HG03442 (cell line): ENCODE measurements around the gene IER3IP1.
A peak's percentile ranks its signal among the peaks of the same experiment; 100 is the strongest.
"Not testable (repeated sequence)": the region's sequence is repeated elsewhere in the genome, so short reads cannot be mapped to it uniquely, and the experiment has no call there.

Source experiments
- ATAC-seq: cut with Tn5 transposase; IDR thresholded peaks from one replicate; pipeline ENCODE4 v1.9.1; 2021; ENCODE audit warnings: mild to moderate bottlenecking, moderate library complexity; ENCODE audit not compliant: unreplicated experiment

Gene IER3IP1

DNA sequence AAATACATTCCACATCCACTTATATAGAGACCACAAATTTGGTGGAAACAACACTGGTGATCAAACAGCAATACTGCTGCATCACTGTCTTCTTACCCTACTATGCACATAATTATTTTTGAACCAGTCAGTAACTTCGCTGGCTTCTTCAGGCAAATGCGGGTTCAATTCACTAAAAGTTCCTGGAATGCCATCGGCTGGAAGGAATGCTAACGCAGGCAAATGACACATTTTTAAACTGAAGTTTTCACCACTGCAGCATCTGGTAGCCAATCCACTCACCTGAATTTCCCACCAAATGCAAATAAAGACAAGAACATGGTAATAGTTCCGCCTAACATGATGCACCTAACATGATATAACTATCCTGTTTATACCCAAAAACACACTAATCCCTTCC is 15.9 kb downstream of the IER3IP1 start:
- no peak for ATAC-seq

DNA sequence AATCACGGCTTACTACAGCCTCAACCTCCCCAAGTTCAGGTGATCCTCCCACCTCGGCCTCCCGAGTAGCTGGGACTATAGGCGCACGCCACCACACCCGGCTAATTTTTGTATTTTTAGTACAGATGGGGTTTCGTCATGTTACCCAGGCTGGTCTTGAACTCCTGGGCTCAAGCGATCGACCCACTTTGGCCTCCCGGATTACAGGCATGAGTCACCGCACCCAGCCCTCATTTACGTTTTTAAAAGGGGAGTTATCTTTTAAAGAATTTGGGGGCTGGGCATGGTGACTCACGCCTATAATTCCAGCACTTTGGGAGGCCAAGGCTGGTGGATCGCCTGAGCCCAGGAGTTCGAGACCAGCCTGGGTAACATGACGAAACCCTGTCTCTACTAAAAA is 17.8 kb downstream of the IER3IP1 start:
- not testable (repeated sequence) for ATAC-seq

DNA sequence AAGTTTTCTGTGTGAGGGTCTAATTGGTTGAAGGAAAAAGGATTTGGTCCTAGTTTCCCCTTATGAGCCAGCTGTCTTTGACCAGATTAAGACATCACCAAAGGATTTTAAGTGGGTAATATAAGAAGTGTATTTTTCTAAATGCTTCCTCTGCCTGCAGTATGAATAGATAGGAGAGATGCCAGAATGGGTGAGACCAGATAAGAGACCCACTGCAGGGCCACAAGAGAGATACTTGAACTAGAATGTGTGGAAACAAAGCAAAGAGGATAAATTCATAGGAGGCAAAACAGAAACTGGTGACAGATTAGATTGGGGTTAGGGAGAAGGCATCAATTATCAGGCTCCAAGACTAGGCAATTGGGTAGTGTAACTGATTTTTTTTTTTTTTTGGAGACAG is 24.7 kb downstream of the IER3IP1 start:
- no peak for ATAC-seq

- ATAC-seq: no peak
These were observed 25.3 kb downstream of the IER3IP1 start for GRCh38 chr18:47150824-47151366.

GRCh38 chr18:47150029-47150823 is 25.9 kb downstream of the IER3IP1 start, which contains the start of gene HDHD2:
Gene HDHD2 (minus strand): TSS chr18:47150500. CDS start chr18:47136439, 14,061 bp downstream.
- peak; percentile 86 for ATAC-seq

DNA sequence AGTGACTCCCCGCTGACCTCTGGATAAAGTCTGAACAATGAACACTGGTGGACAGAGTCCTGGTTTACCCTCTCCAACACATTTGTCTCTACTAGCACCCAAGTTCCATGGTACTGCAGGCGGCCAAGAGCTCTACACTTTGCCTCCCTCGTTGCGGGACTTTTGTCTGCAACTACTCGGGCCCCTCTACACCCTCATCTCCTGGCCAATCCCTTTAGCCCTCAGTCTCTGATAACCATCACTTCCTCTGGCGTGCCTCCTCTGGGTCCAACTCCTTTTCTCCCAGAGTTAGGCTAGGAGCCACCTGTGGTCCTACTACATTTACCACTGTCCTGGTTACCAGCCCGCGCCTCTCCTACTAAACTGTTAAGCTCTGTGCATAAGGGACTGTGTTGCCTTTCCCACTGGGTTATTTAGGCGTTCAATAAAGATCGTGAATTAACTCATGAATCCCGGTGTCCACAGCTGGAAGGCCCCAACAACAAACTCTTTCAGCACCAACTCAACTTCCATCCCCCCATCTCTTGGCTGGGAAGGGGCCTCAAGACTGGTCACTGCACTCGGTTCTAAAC is 26.6 kb downstream of the IER3IP1 start:
- ATAC-seq: no peak

GRCh38 chr18:47146206-47146605 is 30.0 kb downstream of the IER3IP1 start:
- no peak for ATAC-seq

DNA sequence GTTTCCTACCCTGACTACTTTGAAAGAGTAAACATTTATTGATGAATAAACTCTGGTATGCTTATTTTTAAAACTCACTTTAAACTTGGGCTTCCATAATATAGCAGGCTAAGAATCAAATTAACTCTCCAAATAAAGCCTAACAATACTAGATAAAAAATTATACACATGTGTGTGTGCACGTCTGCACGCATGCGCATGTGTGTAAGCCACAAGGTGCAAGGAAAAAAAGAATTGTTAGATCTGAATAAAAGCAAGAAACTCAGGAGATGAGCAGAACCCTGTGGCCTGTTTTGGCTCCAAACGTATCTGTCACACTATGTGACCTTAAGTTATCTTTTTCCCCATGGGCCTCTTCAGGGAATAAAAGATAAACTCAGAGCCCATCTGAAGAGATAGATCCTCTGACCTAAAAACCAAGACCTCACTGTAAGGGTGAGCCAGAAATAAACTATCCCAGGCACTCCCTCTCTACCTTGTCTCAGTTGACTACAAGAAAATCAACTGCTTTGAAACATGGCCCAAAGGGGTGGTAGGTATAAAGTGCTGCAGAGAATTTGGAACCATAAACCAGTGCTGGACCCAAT is 32.2 kb downstream of the IER3IP1 start:
- ATAC-seq: no peak

DNA sequence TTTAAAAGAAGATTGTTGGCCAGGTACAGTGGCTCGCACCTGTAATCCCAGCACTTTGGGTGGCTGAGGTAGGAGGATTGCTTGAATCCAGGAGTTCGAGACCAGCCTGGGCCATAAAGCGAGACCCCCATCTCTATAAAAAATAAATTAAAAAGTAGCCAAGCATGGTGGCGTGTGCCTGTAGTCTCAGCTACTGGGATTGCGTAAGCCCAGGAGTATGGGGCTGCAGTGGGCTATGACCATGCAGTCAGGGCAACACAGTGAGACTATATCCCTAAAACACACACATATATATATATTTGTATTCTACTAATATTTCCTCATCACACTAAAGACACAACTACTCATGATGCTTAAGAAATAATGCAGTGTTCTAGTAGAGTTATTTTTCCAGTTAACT is 33.0 kb downstream of the IER3IP1 start:
- ATAC-seq: no peak

DNA sequence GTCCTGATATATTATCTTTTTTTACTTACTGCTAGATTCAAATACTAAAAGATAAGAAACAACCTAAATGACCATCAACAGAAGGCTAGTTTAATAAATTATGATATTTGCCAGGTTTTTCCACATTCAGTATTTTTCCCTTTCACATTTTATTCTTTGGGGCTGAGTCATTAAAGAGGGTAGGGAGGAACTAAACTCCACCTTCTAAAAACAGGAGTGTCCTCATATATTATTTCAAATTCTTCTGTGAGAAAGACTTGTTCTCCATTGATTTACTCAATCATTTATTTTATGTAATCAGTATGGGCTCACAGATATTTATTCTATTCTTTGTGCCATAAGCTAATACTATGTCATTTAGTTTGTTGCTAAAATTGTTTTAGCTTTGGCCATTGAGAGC is 34.9 kb downstream of the IER3IP1 start:
- no peak for ATAC-seq

GRCh38 chr18:47121146-47121545 is 55.0 kb downstream of the IER3IP1 start:
- ATAC-seq: no peak

GRCh38 chr18:47120428-47120827 is 55.7 kb downstream of the IER3IP1 start:
- ATAC-seq: peak; percentile 96

GRCh38 chr18:47118981-47119380 is 57.2 kb downstream of the IER3IP1 start:
- ATAC-seq: no peak

- no peak for ATAC-seq
These were observed 61.0 kb downstream of the IER3IP1 start for GRCh38 chr18:47115205-47115604.

- ATAC-seq: no peak
These were observed 62.2 kb downstream of the IER3IP1 start for GRCh38 chr18:47113796-47114540.

- no peak for ATAC-seq
These were observed 65.5 kb downstream of the IER3IP1 start for GRCh38 chr18:47110492-47111274.

DNA sequence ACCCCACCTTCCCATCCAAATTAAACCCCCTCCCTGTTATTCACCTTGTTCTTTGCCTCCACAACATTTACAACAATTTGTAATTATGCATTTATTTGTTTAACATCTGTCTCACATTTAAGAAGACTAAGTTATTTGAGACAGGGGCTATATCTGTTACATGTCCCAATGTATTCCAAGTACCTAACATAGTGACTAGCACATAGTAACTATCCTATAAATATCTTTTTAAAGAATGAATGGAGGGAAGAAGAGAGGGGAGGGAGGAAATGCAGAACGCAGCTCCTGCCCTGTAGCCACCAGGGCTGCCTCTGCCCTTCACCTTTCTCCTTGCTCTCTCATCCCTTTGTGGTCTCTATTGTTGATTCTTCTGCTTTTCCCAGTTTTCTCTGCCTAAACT is 66.4 kb downstream of the IER3IP1 start:
- ATAC-seq: no peak

DNA sequence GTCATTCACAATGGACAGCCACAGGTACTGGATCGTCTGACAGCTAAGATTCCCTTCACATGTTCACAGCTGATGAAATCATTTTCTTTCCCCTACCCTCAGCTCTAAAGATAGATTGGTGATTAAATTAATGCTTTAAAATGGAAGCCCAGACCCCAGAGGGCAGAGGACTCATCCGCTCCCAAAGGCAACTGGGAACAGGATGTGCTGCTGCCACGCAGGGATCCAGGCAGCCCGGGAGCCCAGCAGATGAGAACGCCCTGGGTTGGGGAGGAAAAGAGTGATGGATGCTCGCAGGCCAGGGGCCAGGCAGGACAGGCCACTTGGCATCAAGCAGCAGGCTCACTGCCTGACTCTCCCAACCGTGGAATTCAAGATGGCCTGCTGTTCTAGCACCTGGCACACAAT is 67.2 kb downstream of the IER3IP1 start:
- ATAC-seq: no peak

DNA sequence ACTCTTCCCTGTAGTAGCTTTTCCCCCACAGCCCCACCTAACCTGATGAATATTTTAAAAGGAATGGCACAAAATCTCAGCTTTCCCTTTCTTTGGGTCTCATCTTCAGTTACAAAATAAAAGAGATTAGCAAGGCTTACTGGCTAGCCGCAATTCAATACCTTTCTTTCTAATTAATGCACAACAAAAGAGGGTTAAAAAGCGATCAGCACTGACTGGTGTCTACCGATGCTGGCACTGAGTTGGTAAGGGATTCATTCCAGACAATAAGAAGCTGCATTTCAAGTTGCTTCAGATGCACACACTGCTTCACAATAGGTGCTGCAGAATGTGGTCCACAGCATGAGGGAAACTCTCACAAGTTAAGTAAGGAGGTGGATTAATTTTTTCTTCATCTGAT is 67.8 kb downstream of the IER3IP1 start:
- no peak for ATAC-seq
